Activated CD4-positive, alpha-beta T cell treated with anti-CD3 and anti-CD28 coated beads, Interleukin-2, amount 50 U/mL, for 1 hour (primary cell): ENCODE results near the gene HIF3A.

ENCODE experiments used
- DNase-seq: peaks from one replicate; pipeline ENCODE4 v3.0.0-alpha.2; 2020

The HIF3A gene

GRCh38 chr19:46386996-46387712 is 90.3 kb downstream of the HIF3A start:
- DNase-seq, result no peak

- DNase-seq, result no peak
These were observed 90.9 kb downstream of the HIF3A start for GRCh38 chr19:46387713-46388130.

GRCh38 chr19:46388311-46389095 is 91.7 kb downstream of the HIF3A start:
- no peak for DNase-seq

GRCh38 chr19:46390121-46390858 is 93.4 kb downstream of the HIF3A start:
- DNase-seq, result no peak

- no peak for DNase-seq
These were observed 94.0 kb downstream of the HIF3A start for GRCh38 chr19:46390866-46391265.

- DNase-seq, result no peak
These were observed 94.7 kb downstream of the HIF3A start for GRCh38 chr19:46391296-46392251.

GRCh38 chr19:46392252-46392801 is 95.5 kb downstream of the HIF3A start:
- no peak for DNase-seq

- no peak for DNase-seq
These were observed 96.0 kb downstream of the HIF3A start for GRCh38 chr19:46392837-46393236.
